ENCODE data around the gene AGTPBP1.

The AGTPBP1 gene

DNA sequence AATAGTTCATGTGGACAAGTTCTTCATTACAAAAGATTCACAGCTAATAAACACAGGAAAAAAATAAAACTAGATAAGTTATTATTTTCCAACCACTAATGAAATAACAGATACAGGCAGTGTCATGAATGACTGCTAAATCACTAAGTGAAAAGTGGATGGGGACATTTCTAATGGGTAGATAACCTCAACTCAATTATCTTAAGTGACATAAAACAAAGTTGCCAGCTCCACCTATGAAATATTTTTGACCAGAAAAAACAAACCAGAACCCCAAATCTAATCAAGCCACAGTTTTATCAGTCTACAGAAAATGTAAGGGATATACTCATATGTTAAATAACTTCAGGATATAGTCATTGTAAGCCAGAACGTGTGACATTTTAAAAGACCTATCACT, 74.4 kb downstream of the AGTPBP1 start:
- POLR2A ChIA-PET: no interaction called here
- no peak for DNase-seq (ENCODE audit: extremely low spot score)
- CTCF ChIA-PET: interaction anchor here (1.5 kb wide), 1 partner anchor 31 kb away, joined by 6 read pairs; no protein-coding TSS in a partner anchor
- TF ChIP-seq, protein P1, sequence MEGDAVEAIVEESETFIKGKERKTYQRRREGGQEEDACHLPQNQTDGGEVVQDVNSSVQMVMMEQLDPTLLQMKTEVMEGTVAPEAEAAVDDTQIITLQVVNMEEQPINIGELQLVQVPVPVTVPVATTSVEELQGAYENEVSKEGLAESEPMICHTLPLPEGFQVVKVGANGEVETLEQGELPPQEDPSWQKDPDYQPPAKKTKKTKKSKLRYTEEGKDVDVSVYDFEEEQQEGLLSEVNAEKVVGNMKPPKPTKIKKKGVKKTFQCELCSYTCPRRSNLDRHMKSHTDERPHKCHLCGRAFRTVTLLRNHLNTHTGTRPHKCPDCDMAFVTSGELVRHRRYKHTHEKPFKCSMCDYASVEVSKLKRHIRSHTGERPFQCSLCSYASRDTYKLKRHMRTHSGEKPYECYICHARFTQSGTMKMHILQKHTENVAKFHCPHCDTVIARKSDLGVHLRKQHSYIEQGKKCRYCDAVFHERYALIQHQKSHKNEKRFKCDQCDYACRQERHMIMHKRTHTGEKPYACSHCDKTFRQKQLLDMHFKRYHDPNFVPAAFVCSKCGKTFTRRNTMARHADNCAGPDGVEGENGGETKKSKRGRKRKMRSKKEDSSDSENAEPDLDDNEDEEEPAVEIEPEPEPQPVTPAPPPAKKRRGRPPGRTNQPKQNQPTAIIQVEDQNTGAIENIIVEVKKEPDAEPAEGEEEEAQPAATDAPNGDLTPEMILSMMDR (IDR thresholded peaks at IDR 0.05; ENCODE audit: control extremely low read depth, extremely low read depth, low read depth, missing control alignments): no peak

DNA sequence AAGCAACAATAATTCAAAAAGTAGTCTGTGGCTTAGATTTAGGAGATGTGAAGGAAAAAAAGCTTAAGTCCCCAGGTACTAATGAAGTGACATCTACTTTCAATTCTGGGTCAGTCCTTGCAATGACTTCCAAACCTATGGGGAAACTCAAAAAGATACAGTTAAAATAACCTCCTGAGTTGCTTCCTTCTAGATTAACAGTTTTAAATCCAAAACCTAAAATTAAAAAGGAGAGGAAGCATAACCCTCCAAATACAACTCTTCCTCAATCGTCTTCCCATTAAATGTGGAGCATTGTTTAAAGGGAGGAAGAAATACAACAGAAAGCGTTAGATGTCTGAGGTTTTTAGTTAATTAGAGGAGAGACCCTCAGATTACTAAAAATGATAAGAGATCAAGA, 75.7 kb downstream of the AGTPBP1 start:
- TF ChIP-seq, protein P1 (IDR thresholded peaks at IDR 0.05; ENCODE audit: control extremely low read depth, extremely low read depth, low read depth, missing control alignments): no peak
- ChIA-PET CTCF (no interaction called here), POLR2A (no interaction called here)
- DNase-seq (ENCODE audit: extremely low spot score): no peak

DNA sequence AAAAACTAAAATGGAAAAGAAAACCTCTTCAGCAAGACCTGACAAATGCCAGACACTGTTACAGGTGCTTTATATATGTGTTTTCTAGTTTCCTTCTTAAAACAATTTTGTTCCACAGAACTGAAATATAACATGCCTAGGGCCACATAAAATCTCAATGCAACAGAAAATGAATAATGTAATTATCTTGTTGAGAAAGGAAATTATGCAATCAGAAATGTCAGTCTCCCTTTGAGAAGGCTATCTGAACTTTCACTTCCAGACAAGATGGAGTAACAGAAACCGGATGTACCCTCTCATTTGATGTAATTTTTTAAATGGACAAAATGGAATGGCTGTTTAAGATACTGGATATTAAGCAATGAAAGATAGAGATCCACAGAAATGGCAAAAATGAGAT, 79.2 kb downstream of the AGTPBP1 start:
- TF ChIP-seq, protein P1 (IDR thresholded peaks at IDR 0.05; ENCODE audit: control extremely low read depth, extremely low read depth, low read depth, missing control alignments): no peak
- DNase-seq (ENCODE audit: extremely low spot score): no peak
- ChIA-PET CTCF (interaction anchor here (1.2 to 1.7 kb wide), 2 partner anchors 22 to 38 kb away, joined by 3 to 4 read pairs; no protein-coding TSS in a partner anchor), POLR2A (no interaction called here)

DNA sequence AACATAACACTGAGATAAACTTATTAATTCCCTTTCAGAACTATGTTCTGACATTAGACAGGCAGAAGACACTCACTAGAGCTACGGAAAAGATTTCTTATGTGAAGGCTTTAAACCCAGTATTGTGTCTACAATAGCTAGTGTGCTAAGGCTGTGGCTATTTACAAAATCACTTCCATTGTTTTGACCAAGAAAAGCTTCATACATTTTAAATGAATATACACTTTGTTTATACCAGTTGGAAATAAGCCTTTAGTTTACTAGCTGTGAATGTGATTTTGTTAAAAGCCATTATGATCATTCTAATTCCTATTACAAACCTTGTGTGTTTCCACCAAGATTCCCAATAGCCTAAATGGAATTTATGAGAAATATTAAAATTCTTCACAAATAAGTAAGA, 83.0 kb downstream of the AGTPBP1 start:
- ChIA-PET CTCF (interaction anchor here (1.7 to 3.4 kb wide), 3 partner anchors 9 to 48 kb away, joined by 6 to 13 read pairs (median 7); no protein-coding TSS in a partner anchor), POLR2A (no interaction called here)
- TF ChIP-seq, protein P1 (IDR thresholded peaks at IDR 0.05; ENCODE audit: control extremely low read depth, extremely low read depth, low read depth, missing control alignments): no peak

DNA sequence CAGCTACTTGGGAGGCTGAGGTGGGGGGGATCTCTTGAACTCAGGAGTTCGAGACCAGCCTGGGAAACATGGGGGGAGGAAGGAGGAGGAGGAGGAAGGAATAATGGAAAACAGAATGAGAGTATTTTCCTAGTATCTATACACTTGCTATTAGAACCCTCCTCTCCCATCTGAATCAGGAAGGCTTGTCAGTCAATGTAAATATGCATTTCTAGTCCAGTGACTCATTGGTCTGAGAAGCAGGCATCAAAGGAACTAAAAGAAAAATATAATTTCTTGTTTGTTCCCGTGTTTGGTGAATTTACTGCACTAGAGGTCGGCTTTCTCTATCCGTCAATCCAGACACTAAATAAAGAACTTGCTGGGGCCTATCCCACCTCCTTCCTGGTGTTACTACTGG, 88.6 kb downstream of the AGTPBP1 start:
- CTCF ChIA-PET: no interaction called here
- POLR2A ChIA-PET: interaction anchor here (0.6 kb wide), 2 partner anchors 84 to 103 kb away, joined by 3 to 8 read pairs; no protein-coding TSS in a partner anchor
- TF ChIP-seq, protein P1 (IDR thresholded peaks at IDR 0.05; ENCODE audit: control extremely low read depth, extremely low read depth, low read depth, missing control alignments): no peak
- DNase-seq (ENCODE audit: extremely low spot score): no peak

More for the DNA sequence above, 83.0 kb downstream of the AGTPBP1 start:
- DNase-seq (ENCODE audit: extremely low spot score): no peak

DNA sequence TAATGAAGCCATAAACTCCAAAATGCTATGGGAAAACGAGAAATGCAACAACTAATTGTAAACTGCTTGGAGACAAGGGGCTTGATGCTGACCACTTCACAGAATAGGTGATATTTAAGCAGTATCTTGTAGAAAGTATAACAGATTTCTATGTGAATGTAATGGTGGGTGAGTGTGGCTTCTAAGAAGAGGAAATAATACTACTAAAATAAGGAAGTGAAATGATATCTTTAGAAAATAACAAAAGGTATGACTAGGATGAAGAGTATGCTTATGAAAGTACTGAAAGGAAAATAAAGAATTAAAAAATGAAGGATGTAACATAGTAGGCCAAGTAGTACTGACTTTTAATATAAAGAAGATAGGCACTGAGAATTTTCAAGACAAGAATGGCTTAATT, 94.2 kb downstream of the AGTPBP1 start:
- ChIA-PET POLR2A (no interaction called here), CTCF (interaction anchor here (1.3 kb wide), 1 partner anchor 37 kb away, joined by 4 read pairs; no protein-coding TSS in a partner anchor)
- TF ChIP-seq, protein P1 (IDR thresholded peaks at IDR 0.05; ENCODE audit: control extremely low read depth, extremely low read depth, low read depth, missing control alignments): no peak
- DNase-seq (ENCODE audit: extremely low spot score): peak; percentile 35

All from GM10248 (cell line).